WTC11 (cell line): Measurements from ENCODE around the gene TMA7. TPM values are rescaled to one million over a fixed set of nuclear protein-coding genes. Genes with fewer than 3 reads are reported as not detected.
A peak's percentile ranks its signal among the peaks of the same experiment; 100 is the strongest.

Experiments used
- ATAC-seq: fragments of 200-7000 bp; cut with Tn5 transposase; 2 replicates; pipeline ENCODE4 v1.10.0; 2021; ENCODE audit warnings: mild to moderate bottlenecking, moderate library complexity
- Bru-seq: library from RNA; stranded (reverse); fragments of 400-500 nt; gene quantifications from one replicate; lab custom pipeline; 2021; lab: Mats Ljungman, UMichigan
- CTCF ChIA-PET: fragments of 300-600 bp; sonication (Branson Sonifier 250); formaldehyde crosslinking; loops from one replicate; lab custom pipeline; 2021; ENCODE audit warnings: antibody characterized with exemption; lab: Charles Lee
- POLR2A ChIA-PET: fragments of 350-600 bp; sonication (Branson Sonifier 250); formaldehyde crosslinking; loops from one replicate; lab custom pipeline; 2021; ENCODE audit warnings: antibody characterized with exemption; lab: Charles Lee
- DNase-seq: peaks from one replicate; pipeline ENCODE4 v3.0.0; 2021; ENCODE audit warnings: low spot score
- H3K27ac Mint-ChIP-seq: 2 replicates; pipeline ENCODE4 v1.8.0; 2021; ENCODE audit warnings: mixed read lengths
- H3K27me3 Mint-ChIP-seq: 2 replicates; pipeline ENCODE4 v1.8.0; 2021; ENCODE audit warnings: low read depth, mild to moderate bottlenecking, moderate library complexity, mixed read lengths
- H3K36me3 Mint-ChIP-seq: 2 replicates; pipeline ENCODE4 v1.8.0; 2021; ENCODE audit warnings: mixed read lengths
- H3K4me1 Mint-ChIP-seq: 2 replicates; pipeline ENCODE4 v1.8.0; 2022; ENCODE audit warnings: mixed read lengths
- H3K4me3 Mint-ChIP-seq: 2 replicates; pipeline ENCODE4 v1.8.0; 2021; ENCODE audit warnings: mild to moderate bottlenecking, moderate library complexity, mixed read lengths
- H3K9me3 Mint-ChIP-seq: 2 replicates; pipeline ENCODE4 v1.8.0; 2021; ENCODE audit warnings: mixed read lengths
- EMX1 ChIP-seq: fragments of 250-450 bp; sonication (Bioruptor Pico); IDR thresholded peaks from 2 replicates; pipeline ENCODE4 v1.8.0; 2021; ENCODE audit warnings: mild to moderate bottlenecking
- FOXJ3 ChIP-seq: sonication (generic); formaldehyde crosslinking; IDR thresholded peaks from 2 replicates; pipeline ENCODE4 v1.9.0; 2021; ENCODE audit warnings: missing genetic modification reagents, mild to moderate bottlenecking, borderline replicate concordance
- GTF2I ChIP-seq: fragments of 250-450 bp; sonication (Bioruptor Pico); conservative IDR thresholded peaks from 2 replicates; pipeline ENCODE4 v1.4.0; 2021; ENCODE audit warnings: mild to moderate bottlenecking
- JUN ChIP-seq: sonication (generic); formaldehyde crosslinking; IDR thresholded peaks from 2 replicates; pipeline ENCODE4 v1.8.0; 2023; ENCODE audit warnings: mild to moderate bottlenecking, missing genetic modification reagents
- MXD4 ChIP-seq: fragments of 250-450 bp; sonication (Bioruptor Pico); IDR thresholded peaks from 2 replicates; pipeline ENCODE4 v1.8.0; 2021; ENCODE audit warnings: mild to moderate bottlenecking, moderate library complexity, borderline replicate concordance
- long read RNA-seq, 3 experiments: library from RNA in 1 of 3; library from capped mRNA in 1 of 3; library from polyadenylated mRNA in 1 of 3; unstranded in 2 of 3; stranded (forward) in 1 of 3; transcript quantifications; one replicate each; pipeline ENCODE4 v2.0.0, GENCODE V29; 2021
- total RNA-seq: library from RNA; stranded (reverse); gene quantifications from 3 replicates; pipeline ENCODE4 v1.2.3, GENCODE V29; 2021
- TF ChIP-seq, protein P1 (sequence below): sonication (generic); formaldehyde crosslinking; IDR thresholded peaks from 2 replicates; pipeline ENCODE4 v1.8.1; 2023; ENCODE audit warnings: mild to moderate bottlenecking, moderate library complexity, missing genetic modification reagents
- TF ChIP-seq, protein P2 (sequence below): sonication (generic); formaldehyde crosslinking; IDR thresholded peaks from 2 replicates; pipeline ENCODE4 v1.8.1; 2023; ENCODE audit warnings: mild to moderate bottlenecking, missing genetic modification reagents, borderline replicate concordance
- TF ChIP-seq, protein P3 (sequence below): sonication (generic); formaldehyde crosslinking; IDR thresholded peaks from 2 replicates; pipeline ENCODE4 v1.8.0; 2023; ENCODE audit warnings: mild to moderate bottlenecking, missing genetic modification reagents
- TF ChIP-seq, protein P4 (sequence below): sonication (generic); formaldehyde crosslinking; conservative IDR thresholded peaks from 2 replicates; pipeline ENCODE4 v1.8.1; 2022; ENCODE audit warnings: mild to moderate bottlenecking, missing genetic modification reagents
- TF ChIP-seq, protein P5 (sequence below): fragments of 250-450 bp; sonication (Bioruptor Pico); IDR thresholded peaks from 2 replicates; pipeline ENCODE4 v1.9.0; 2021; ENCODE audit warnings: mild to moderate bottlenecking
- TF ChIP-seq, protein P6 (sequence below): sonication (generic); formaldehyde crosslinking; IDR thresholded peaks from 2 replicates; pipeline ENCODE4 v1.8.1; 2022; ENCODE audit warnings: low read depth, mild to moderate bottlenecking, moderate library complexity, missing genetic modification reagents, borderline replicate concordance
- TF ChIP-seq, protein P7 (sequence below): fragments of 250-450 bp; sonication (Bioruptor Pico); IDR thresholded peaks from 2 replicates; pipeline ENCODE4 v1.9.0; 2021; ENCODE audit warnings: mild to moderate bottlenecking, borderline replicate concordance
- TF ChIP-seq, protein P8 (sequence below): fragments of 250-450 bp; sonication (Bioruptor Pico); IDR thresholded peaks from 2 replicates; pipeline ENCODE4 v1.8.0; 2021; ENCODE audit warnings: mild to moderate bottlenecking
- TF ChIP-seq, protein P9 (sequence below): sonication (generic); formaldehyde crosslinking; IDR thresholded peaks from 2 replicates; pipeline ENCODE4 v1.8.1; 2022; ENCODE audit warnings: missing genetic modification reagents, borderline replicate concordance

TMA7 gene
- total RNA-seq (281 to 318 TPM (median 285 TPM) in 3 replicates), Bru-seq, nascent RNA (percentile 96 among the genes with signal in this experiment)
- long read RNA-seq, experiment 1, transcript TMA7-202 (3 exons, 619 nt): minor isoform, 36 of 599 reads
- long read RNA-seq, experiment 1, transcript TMA7-201 (4 exons, 561 nt): major isoform, 531 of 599 reads
- long read RNA-seq, experiment 1, partial matches to known transcripts: 10 of 599 reads
- long read RNA-seq, experiment 1, other reads (novel, unspliced or antisense): 22 of 599 reads
- long read RNA-seq, experiment 2, transcript TMA7-202 (3 exons, 619 nt): minor isoform, 103 of 248 reads
- long read RNA-seq, experiment 2, transcript TMA7-201 (4 exons, 561 nt): major isoform, 113 of 248 reads
- long read RNA-seq, experiment 2, partial matches to known transcripts: 19 of 248 reads
- long read RNA-seq, experiment 2, other reads (novel, unspliced or antisense): 13 of 248 reads
- long read RNA-seq, experiment 3, transcript TMA7-201 (4 exons, 561 nt): major isoform, 8 of 17 reads
- long read RNA-seq, experiment 3, transcript TMA7-202 (3 exons, 619 nt): major isoform, 8 of 17 reads
- long read RNA-seq, experiment 3, partial matches to known transcripts: 0 of 17 reads
- long read RNA-seq, experiment 3, other reads (novel, unspliced or antisense): 1 of 17 reads

DNA sequence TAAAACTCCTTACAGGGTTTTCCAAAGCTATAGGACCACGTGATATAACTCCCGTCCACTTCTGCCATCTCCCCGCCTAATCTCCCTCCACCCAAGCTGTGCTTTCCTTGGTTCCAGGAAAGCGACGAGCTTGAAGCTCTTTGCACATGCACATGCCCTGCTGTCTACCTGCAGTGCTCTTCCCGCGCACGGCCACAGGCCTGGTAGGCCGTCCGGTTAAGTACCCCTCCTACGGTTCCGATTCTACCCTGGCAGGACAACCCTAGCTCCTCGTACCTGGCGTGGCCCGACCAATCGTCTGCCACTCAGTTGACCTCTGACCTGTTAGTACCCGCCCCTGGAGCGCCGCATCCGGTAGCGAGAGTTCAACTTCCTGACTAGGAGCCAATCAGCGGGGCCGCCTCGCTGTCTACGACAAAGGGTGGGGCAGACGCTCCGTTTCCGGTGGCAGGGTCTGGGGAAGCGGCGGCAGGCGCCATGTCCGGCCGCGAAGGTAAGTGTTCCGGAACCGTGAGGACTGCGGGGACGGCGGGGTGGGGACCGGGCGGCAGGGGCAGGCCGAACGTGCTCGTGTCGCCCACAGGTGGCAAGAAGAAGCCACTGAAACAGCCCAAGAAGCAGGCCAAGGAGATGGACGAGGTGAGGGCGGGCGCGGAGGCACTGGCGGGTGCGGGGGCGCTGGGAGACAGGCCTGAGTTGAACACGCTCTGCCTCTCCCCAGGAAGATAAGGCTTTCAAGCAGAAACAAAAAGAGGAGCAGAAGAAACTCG is at the start of gene TMA7, which contains the start of gene CCDC51:
Gene TMA7, plus strand, starts transcription at position 438 of the 770 bp plus-strand sequence. Its CDS starts 40 bp downstream, at position 478.
Gene CCDC51, minus strand, starts transcription at position 300 of the 770 bp plus-strand sequence. CDS start 4,991 bp downstream, outside the sequence.
- Mint-ChIP-seq H3K4me3 (peak within 1 kb of the TSS; percentile 99), H3K36me3 (peaks cover 27% of the 10 kb centered on the region), H3K9me3 (no peaks in the 10 kb centered on the region), H3K27ac (peak within 1 kb of the TSS; percentile 99), H3K4me1 (peaks cover 17% of the 10 kb centered on the region), H3K27me3 (no peaks in the 10 kb centered on the region)
- POLR2A ChIA-PET: interaction anchor here (1.0 to 2.2 kb wide), 5 partner anchors 10 to 222 kb away, joined by 3 to 15 read pairs (median 6); partner anchors contain the start of gene PLXNB1
- CTCF ChIA-PET: interaction anchor here (0.8 to 2.3 kb wide), 19 partner anchors 9 to 300 kb away, joined by 3 to 27 read pairs (median 7); partner anchors contain the start of genes CDC25A, NCKIPSD, PLXNB1 and SLC26A6
- peak; percentile 95 for ATAC-seq
- DNase-seq: peak; percentile 99
- TF ChIP-seq JUN (CRISPR knock-in tag): no peak
- TF ChIP-seq, protein P1, sequence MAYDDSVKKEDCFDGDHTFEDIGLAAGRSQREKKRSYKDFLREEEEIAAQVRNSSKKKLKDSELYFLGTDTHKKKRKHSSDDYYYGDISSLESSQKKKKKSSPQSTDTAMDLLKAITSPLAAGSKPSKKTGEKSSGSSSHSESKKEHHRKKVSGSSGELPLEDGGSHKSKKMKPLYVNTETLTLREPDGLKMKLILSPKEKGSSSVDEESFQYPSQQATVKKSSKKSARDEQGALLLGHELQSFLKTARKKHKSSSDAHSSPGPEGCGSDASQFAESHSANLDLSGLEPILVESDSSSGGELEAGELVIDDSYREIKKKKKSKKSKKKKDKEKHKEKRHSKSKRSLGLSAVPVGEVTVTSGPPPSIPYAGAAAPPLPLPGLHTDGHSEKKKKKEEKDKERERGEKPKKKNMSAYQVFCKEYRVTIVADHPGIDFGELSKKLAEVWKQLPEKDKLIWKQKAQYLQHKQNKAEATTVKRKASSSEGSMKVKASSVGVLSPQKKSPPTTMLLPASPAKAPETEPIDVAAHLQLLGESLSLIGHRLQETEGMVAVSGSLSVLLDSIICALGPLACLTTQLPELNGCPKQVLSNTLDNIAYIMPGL (CRISPR knock-in tag): peak; percentile 81
- TF ChIP-seq, protein P2, sequence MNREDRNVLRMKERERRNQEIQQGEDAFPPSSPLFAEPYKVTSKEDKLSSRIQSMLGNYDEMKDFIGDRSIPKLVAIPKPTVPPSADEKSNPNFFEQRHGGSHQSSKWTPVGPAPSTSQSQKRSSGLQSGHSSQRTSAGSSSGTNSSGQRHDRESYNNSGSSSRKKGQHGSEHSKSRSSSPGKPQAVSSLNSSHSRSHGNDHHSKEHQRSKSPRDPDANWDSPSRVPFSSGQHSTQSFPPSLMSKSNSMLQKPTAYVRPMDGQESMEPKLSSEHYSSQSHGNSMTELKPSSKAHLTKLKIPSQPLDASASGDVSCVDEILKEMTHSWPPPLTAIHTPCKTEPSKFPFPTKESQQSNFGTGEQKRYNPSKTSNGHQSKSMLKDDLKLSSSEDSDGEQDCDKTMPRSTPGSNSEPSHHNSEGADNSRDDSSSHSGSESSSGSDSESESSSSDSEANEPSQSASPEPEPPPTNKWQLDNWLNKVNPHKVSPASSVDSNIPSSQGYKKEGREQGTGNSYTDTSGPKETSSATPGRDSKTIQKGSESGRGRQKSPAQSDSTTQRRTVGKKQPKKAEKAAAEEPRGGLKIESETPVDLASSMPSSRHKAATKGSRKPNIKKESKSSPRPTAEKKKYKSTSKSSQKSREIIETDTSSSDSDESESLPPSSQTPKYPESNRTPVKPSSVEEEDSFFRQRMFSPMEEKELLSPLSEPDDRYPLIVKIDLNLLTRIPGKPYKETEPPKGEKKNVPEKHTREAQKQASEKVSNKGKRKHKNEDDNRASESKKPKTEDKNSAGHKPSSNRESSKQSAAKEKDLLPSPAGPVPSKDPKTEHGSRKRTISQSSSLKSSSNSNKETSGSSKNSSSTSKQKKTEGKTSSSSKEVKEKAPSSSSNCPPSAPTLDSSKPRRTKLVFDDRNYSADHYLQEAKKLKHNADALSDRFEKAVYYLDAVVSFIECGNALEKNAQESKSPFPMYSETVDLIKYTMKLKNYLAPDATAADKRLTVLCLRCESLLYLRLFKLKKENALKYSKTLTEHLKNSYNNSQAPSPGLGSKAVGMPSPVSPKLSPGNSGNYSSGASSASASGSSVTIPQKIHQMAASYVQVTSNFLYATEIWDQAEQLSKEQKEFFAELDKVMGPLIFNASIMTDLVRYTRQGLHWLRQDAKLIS (CRISPR knock-in tag): no peak
- TF ChIP-seq, protein P3, sequence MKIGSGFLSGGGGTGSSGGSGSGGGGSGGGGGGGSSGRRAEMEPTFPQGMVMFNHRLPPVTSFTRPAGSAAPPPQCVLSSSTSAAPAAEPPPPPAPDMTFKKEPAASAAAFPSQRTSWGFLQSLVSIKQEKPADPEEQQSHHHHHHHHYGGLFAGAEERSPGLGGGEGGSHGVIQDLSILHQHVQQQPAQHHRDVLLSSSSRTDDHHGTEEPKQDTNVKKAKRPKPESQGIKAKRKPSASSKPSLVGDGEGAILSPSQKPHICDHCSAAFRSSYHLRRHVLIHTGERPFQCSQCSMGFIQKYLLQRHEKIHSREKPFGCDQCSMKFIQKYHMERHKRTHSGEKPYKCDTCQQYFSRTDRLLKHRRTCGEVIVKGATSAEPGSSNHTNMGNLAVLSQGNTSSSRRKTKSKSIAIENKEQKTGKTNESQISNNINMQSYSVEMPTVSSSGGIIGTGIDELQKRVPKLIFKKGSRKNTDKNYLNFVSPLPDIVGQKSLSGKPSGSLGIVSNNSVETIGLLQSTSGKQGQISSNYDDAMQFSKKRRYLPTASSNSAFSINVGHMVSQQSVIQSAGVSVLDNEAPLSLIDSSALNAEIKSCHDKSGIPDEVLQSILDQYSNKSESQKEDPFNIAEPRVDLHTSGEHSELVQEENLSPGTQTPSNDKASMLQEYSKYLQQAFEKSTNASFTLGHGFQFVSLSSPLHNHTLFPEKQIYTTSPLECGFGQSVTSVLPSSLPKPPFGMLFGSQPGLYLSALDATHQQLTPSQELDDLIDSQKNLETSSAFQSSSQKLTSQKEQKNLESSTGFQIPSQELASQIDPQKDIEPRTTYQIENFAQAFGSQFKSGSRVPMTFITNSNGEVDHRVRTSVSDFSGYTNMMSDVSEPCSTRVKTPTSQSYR (CRISPR knock-in tag): peak; percentile 71; the same call in 1 of the 2 replicates
- no peak for TF ChIP-seq EMX1 (CRISPR knock-in tag)
- TF ChIP-seq, protein P4, sequence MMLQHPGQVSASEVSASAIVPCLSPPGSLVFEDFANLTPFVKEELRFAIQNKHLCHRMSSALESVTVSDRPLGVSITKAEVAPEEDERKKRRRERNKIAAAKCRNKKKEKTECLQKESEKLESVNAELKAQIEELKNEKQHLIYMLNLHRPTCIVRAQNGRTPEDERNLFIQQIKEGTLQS (CRISPR knock-in tag): no peak
- no peak for TF ChIP-seq GTF2I (CRISPR knock-in tag)
- TF ChIP-seq MXD4 (CRISPR knock-in tag): no peak
- TF ChIP-seq, protein P5, sequence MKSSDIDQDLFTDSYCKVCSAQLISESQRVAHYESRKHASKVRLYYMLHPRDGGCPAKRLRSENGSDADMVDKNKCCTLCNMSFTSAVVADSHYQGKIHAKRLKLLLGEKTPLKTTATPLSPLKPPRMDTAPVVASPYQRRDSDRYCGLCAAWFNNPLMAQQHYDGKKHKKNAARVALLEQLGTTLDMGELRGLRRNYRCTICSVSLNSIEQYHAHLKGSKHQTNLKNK (CRISPR knock-in tag): no peak
- TF ChIP-seq, protein P6, sequence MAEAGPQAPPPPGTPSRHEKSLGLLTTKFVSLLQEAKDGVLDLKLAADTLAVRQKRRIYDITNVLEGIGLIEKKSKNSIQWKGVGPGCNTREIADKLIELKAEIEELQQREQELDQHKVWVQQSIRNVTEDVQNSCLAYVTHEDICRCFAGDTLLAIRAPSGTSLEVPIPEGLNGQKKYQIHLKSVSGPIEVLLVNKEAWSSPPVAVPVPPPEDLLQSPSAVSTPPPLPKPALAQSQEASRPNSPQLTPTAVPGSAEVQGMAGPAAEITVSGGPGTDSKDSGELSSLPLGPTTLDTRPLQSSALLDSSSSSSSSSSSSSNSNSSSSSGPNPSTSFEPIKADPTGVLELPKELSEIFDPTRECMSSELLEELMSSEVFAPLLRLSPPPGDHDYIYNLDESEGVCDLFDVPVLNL: no peak
- TF ChIP-seq FOXJ3: no peak
- TF ChIP-seq, protein P7, sequence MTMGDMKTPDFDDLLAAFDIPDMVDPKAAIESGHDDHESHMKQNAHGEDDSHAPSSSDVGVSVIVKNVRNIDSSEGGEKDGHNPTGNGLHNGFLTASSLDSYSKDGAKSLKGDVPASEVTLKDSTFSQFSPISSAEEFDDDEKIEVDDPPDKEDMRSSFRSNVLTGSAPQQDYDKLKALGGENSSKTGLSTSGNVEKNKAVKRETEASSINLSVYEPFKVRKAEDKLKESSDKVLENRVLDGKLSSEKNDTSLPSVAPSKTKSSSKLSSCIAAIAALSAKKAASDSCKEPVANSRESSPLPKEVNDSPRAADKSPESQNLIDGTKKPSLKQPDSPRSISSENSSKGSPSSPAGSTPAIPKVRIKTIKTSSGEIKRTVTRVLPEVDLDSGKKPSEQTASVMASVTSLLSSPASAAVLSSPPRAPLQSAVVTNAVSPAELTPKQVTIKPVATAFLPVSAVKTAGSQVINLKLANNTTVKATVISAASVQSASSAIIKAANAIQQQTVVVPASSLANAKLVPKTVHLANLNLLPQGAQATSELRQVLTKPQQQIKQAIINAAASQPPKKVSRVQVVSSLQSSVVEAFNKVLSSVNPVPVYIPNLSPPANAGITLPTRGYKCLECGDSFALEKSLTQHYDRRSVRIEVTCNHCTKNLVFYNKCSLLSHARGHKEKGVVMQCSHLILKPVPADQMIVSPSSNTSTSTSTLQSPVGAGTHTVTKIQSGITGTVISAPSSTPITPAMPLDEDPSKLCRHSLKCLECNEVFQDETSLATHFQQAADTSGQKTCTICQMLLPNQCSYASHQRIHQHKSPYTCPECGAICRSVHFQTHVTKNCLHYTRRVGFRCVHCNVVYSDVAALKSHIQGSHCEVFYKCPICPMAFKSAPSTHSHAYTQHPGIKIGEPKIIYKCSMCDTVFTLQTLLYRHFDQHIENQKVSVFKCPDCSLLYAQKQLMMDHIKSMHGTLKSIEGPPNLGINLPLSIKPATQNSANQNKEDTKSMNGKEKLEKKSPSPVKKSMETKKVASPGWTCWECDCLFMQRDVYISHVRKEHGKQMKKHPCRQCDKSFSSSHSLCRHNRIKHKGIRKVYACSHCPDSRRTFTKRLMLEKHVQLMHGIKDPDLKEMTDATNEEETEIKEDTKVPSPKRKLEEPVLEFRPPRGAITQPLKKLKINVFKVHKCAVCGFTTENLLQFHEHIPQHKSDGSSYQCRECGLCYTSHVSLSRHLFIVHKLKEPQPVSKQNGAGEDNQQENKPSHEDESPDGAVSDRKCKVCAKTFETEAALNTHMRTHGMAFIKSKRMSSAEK (CRISPR knock-in tag): no peak
- TF ChIP-seq, protein P8, sequence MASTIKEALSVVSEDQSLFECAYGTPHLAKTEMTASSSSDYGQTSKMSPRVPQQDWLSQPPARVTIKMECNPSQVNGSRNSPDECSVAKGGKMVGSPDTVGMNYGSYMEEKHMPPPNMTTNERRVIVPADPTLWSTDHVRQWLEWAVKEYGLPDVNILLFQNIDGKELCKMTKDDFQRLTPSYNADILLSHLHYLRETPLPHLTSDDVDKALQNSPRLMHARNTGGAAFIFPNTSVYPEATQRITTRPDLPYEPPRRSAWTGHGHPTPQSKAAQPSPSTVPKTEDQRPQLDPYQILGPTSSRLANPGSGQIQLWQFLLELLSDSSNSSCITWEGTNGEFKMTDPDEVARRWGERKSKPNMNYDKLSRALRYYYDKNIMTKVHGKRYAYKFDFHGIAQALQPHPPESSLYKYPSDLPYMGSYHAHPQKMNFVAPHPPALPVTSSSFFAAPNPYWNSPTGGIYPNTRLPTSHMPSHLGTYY (CRISPR knock-in tag): no peak
- TF ChIP-seq, protein P9, sequence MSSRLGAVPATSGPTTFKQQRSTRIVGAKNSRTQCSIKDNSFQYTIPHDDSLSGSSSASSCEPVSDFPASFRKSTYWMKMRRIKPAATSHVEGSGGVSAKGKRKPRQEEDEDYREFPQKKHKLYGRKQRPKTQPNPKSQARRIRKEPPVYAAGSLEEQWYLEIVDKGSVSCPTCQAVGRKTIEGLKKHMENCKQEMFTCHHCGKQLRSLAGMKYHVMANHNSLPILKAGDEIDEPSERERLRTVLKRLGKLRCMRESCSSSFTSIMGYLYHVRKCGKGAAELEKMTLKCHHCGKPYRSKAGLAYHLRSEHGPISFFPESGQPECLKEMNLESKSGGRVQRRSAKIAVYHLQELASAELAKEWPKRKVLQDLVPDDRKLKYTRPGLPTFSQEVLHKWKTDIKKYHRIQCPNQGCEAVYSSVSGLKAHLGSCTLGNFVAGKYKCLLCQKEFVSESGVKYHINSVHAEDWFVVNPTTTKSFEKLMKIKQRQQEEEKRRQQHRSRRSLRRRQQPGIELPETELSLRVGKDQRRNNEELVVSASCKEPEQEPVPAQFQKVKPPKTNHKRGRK (CRISPR knock-in tag): no peak
